GM23338 (cell line): ENCODE results near the gene ADAP1. TPM values are rescaled to one million over a fixed set of nuclear protein-coding genes. Genes with fewer than 3 reads are reported as not detected.
A peak's percentile ranks its signal among the peaks of the same experiment; 100 is the strongest.

Source experiments
- ATAC-seq: fragments of 200-7000 bp; cut with Tn5 transposase; 3 replicates; pipeline ENCODE4 v1.9.1; 2020
- DNase-seq: peaks from one replicate; pipeline ENCODE4 v3.0.0-alpha.2; 2015; ENCODE audit warnings: low spot score
- H2AFZ ChIP-seq: fragments of 200-600 bp; sonication (generic); 2 replicates; pipeline ENCODE4 v1.8.0; 2016; ENCODE audit warnings: antibody characterized with exemption, mild to moderate bottlenecking, moderate library complexity
- H3F3A ChIP-seq: fragments of 200-600 bp; sonication (generic); replicated peaks from 2 replicates; pipeline ENCODE4 v1.8.0; 2017; ENCODE audit warnings: antibody characterized with exemption, mixed run types, low read depth
- H3K27ac ChIP-seq: fragments of 200-600 bp; sonication (generic); 2 replicates; pipeline ENCODE4 v1.6.1; 2016; ENCODE audit warnings: low read depth
- H3K27me3 ChIP-seq: fragments of 200-600 bp; sonication (generic); 2 replicates; pipeline ENCODE4 v1.8.0; 2016; ENCODE audit warnings: mild to moderate bottlenecking, mixed run types, moderate library complexity; ENCODE audit not compliant: insufficient read depth
- H3K36me3 ChIP-seq: fragments of 200-600 bp; sonication (generic); 2 replicates; pipeline ENCODE4 v1.8.0; 2016; ENCODE audit warnings: mild to moderate bottlenecking; ENCODE audit not compliant: insufficient read depth
- H3K4me1 ChIP-seq: fragments of 200-600 bp; sonication (generic); 2 replicates; pipeline ENCODE4 v1.8.0; 2016; ENCODE audit warnings: mild to moderate bottlenecking, moderate library complexity; ENCODE audit not compliant: insufficient read depth
- H3K4me2 ChIP-seq: fragments of 200-600 bp; sonication (generic); 2 replicates; pipeline ENCODE4 v1.7.1; 2017; ENCODE audit warnings: mixed run types
- H3K4me3 ChIP-seq: fragments of 200-600 bp; sonication (generic); 2 replicates; pipeline ENCODE4 v1.6.1; 2016; ENCODE audit warnings: mixed run types
- H3K79me2 ChIP-seq: fragments of 200-600 bp; sonication (generic); replicated peaks from 2 replicates; pipeline ENCODE4 v1.8.0; 2017; ENCODE audit warnings: mild to moderate bottlenecking; ENCODE audit not compliant: insufficient read depth
- H3K9me2 ChIP-seq: fragments of 200-600 bp; sonication (generic); 2 replicates; pipeline ENCODE4 v1.8.0; 2017; ENCODE audit not compliant: insufficient read depth
- H4K20me1 ChIP-seq: fragments of 200-600 bp; sonication (generic); replicated peaks from 2 replicates; pipeline ENCODE4 v1.8.0; 2017; ENCODE audit warnings: mild to moderate bottlenecking; ENCODE audit not compliant: insufficient read depth
- H3K27ac Mint-ChIP-seq: 2 replicates; pipeline ENCODE4 v1.8.0; 2020; ENCODE audit warnings: inconsistent platforms, mild to moderate bottlenecking, moderate library complexity, mixed read lengths
- H3K27me3 Mint-ChIP-seq: 3 replicates; pipeline ENCODE4 v1.8.0; 2022; ENCODE audit warnings: low read depth, mild to moderate bottlenecking, moderate library complexity, mixed read lengths, inconsistent platforms; ENCODE audit not compliant: insufficient read depth, poor library complexity
- H3K36me3 Mint-ChIP-seq: 3 replicates; pipeline ENCODE4 v1.8.0; 2021; ENCODE audit warnings: low read depth, mild to moderate bottlenecking, inconsistent platforms, moderate library complexity, mixed read lengths
- H3K4me1 Mint-ChIP-seq: 3 replicates; pipeline ENCODE4 v1.8.0; 2020; ENCODE audit warnings: mild to moderate bottlenecking, inconsistent platforms, mixed read lengths
- H3K4me3 Mint-ChIP-seq: 3 replicates; pipeline ENCODE4 v1.8.0; 2021; ENCODE audit warnings: moderate library complexity, mild to moderate bottlenecking, inconsistent platforms, mixed read lengths
- H3K9me3 Mint-ChIP-seq: 3 replicates; pipeline ENCODE4 v1.8.0; 2020; ENCODE audit warnings: moderate library complexity, mild to moderate bottlenecking, inconsistent platforms, mixed read lengths
- CREB1 ChIP-seq: fragments of 250-450 bp; sonication (Bioruptor Pico); IDR thresholded peaks from 2 replicates; pipeline ENCODE4 v1.5.0; 2020; ENCODE audit warnings: low read depth, mild to moderate bottlenecking, moderate library complexity
- CTCF ChIP-seq, 2 experiments: fragments of 200-600 bp in 1 of 2; sonication (generic) in 1 of 2; conservative IDR thresholded peaks; 2 replicates each; pipeline versions ENCODE4 v1.5.1 to v1.6.1; 2016 to 2017; ENCODE audit warnings: antibody characterized with exemption in 2 of 2, low read depth in 2 of 2, mild to moderate bottlenecking in 2 of 2, moderate library complexity in 1 of 2
- ETS1 ChIP-seq: IDR thresholded peaks from 2 replicates; pipeline ENCODE4 v1.6.1; 2016; ENCODE audit warnings: antibody characterized with exemption
- EZH2 ChIP-seq: fragments of 200-600 bp; sonication (generic); IDR thresholded peaks from one replicate; pipeline ENCODE4 v1.8.0; 2017; ENCODE audit warnings: antibody characterized with exemption, mild to moderate bottlenecking, low read depth; ENCODE audit not compliant: unreplicated experiment
- EZH2phosphoT487 ChIP-seq: fragments of 200-600 bp; sonication (generic); IDR thresholded peaks from one replicate; pipeline ENCODE4 v1.8.1; 2018; ENCODE audit warnings: antibody characterized with exemption; ENCODE audit not compliant: unreplicated experiment
- JUNB ChIP-seq: IDR thresholded peaks from one replicate; pipeline ENCODE4 v1.6.1; 2016; ENCODE audit warnings: antibody characterized with exemption; ENCODE audit not compliant: unreplicated experiment
- NANOG ChIP-seq: IDR thresholded peaks from 2 replicates; pipeline ENCODE4 v1.6.1; 2016; ENCODE audit warnings: antibody characterized with exemption, borderline replicate concordance
- POLR2AphosphoS5 ChIP-seq: IDR thresholded peaks from 2 replicates; pipeline ENCODE4 v1.6.1; 2016; ENCODE audit warnings: antibody characterized with exemption, low read depth
- REST ChIP-seq: IDR thresholded peaks from one replicate; pipeline ENCODE4 v1.6.1; 2018; ENCODE audit warnings: antibody characterized with exemption; ENCODE audit not compliant: unreplicated experiment
- STAT1 ChIP-seq: IDR thresholded peaks from one replicate; pipeline ENCODE4 v1.6.1; 2016; ENCODE audit warnings: antibody characterized with exemption; ENCODE audit not compliant: unreplicated experiment
- ZNF114 ChIP-seq: fragments of 250-450 bp; sonication (Bioruptor Pico); IDR thresholded peaks from 2 replicates; pipeline ENCODE4 v1.5.0; 2020; ENCODE audit warnings: mild to moderate bottlenecking, moderate library complexity
- ZNF331 ChIP-seq: fragments of 250-450 bp; sonication (Bioruptor Pico); IDR thresholded peaks from 2 replicates; pipeline ENCODE4 v1.5.0; 2020; ENCODE audit warnings: low read depth, mild to moderate bottlenecking, moderate library complexity
- ZNF462 ChIP-seq: fragments of 250-450 bp; sonication (Bioruptor Pico); IDR thresholded peaks from 2 replicates; pipeline ENCODE4 v1.5.0; 2020; ENCODE audit warnings: mild to moderate bottlenecking, moderate library complexity
- polyA plus RNA-seq: library from polyadenylated mRNA; unstranded; fragments of >200 nt; fragmentation: Nextera tagmentation; extraction: Ambion mirVana; gene quantifications from 2 replicates; pipeline ENCODE4 v1.2.1, GENCODE V29; 2016
- total RNA-seq: library from RNA; depleted of rRNA; stranded (reverse); fragments of >200 nt; shearing (Covaris generic); gene quantifications from 2 replicates; pipeline ENCODE4 v1.2.3, GENCODE V29; 2014

Gene ADAP1
- total and polyA plus RNA-seq, 2 experiments from 2014 or later: 2.2 to 9.6 TPM

- Mint-ChIP-seq H3K27me3 (peaks cover 9% of the 10 kb centered on the region), H3K27ac (0 out of 2 replicates have a peak overlapping the region, but pooled peaks have one; percentile 36), H3K4me3 (no peak overlapping the region), H3K4me1 (0 out of 3 replicates have a peak, but pooled peaks cover 2% of the 10 kb centered on the region), H3K9me3 (no peaks in the 10 kb centered on the region), H3K36me3 (no peaks in the 10 kb centered on the region; the same call in 2 of the 3 replicates)
- Histone ChIP-seq H3K4me1 (no peaks in the 10 kb centered on the region), H3K9me2 (no peaks in the 10 kb centered on the region), H2AFZ (no peak overlapping the region), H3K27ac (no peak overlapping the region; the same call in 1 of the 2 replicates), H3K79me2 (no peaks in the 10 kb centered on the region), H3K27me3 (no peaks in the 10 kb centered on the region), H3K4me3 (no peak overlapping the region), H3K36me3 (no peaks in the 10 kb centered on the region), H4K20me1 (no peaks in the 10 kb centered on the region), H3K4me2 (no peak overlapping the region), H3F3A (no peaks in the 10 kb centered on the region)
- DNase-seq (no peak), ATAC-seq (peak; percentile 8; the same call in 2 of the 3 replicates)
- TF ChIP-seq ZNF331 (CRISPR knock-in tag) (no peak), CTCF (conservative IDR thresholded peaks at IDR 0.05; ENCODE audit: low read depth in 2 of 2) (no peak), ZNF462 (no peak), REST (no peak), EZH2phosphoT487 (no peak), ETS1 (no peak), POLR2AphosphoS5 (no peak), CREB1 (no peak), ZNF114 (CRISPR knock-in tag) (no peak), JUNB (no peak), STAT1 (no peak), NANOG (no peak), EZH2 (no peak)
Observed at GRCh38 chr7:999941-1000935, 45.8 kb upstream of the ADAP1 start.
